Activated naive CD4-positive, alpha-beta T cell (primary cell): Measurements from ENCODE around the gene B3GAT3.
A peak's percentile ranks its signal among the peaks of the same experiment; 100 is the strongest.
"Not testable (repeated sequence)": the region's sequence is repeated elsewhere in the genome, so short reads cannot be mapped to it uniquely, and the experiment has no call there.

Source experiments
- DNase-seq, 4 experiments: peaks; one replicate each; lab custom pipeline; 2025; lab: John Stamatoyannopoulos, UW

B3GAT3 gene

DNA sequence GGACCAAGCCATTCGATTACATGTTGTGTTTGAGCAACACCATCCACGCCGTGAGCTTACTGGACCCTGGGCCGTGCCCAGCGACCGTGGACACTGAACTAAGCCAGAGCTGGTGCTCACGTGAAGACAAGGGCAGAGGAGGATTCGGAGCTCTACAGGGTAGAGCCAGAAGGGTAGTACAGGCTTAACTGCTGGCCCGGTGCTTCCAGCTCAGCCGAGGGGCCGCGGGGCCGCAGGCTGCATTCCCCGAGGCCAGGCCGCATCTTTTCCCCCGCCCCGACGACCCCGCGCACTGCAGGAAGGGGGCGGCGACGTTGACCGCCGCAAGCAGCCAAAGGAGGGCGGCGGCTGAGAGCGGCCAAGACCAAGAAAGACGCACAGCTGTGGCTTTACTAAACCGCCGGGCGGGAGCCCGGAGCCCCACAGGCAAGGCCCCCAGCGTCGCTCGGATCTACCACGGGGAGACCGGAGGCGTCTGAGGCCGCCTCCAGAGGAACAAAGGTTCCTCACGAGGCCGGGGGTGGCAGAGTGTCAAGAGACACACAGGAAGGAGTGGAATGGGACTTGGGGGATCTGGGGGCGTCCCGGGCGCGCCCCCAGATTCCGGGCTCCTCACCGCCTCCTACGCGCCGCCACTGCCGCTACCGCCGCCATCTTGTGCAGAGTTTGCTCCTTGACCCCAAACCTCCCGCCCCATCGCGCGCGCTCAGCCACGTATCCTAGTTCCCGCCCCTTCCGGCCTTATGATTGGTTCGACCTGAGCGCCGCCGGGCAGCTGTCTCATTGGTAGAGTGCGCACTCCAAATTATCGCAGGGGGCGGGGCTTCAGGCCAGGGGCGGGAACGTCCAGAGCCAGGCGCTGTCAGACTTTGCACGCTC lies 24.4 kb upstream of the B3GAT3 start, which contains the start of gene GANAB:
Gene GANAB (minus strand): TSS at position 668 of the 879 bp plus-strand sequence. CDS start 14 bp downstream, at position 654.
- DNase-seq, result peak; percentile 94 to 98 (median 96)

DNA sequence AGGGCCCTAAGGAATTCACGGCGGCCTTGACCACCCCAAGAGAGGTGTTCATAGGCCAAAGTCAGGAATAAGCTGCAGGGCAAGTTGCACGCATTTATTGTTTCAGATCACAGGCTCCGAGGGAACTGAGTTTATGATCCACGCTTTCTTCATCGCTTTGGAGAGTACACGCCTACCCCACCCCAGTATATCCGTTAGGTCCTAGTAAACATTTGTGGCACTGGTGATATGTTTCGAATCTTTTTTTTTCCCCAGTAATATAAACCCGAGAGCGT lies 23.8 kb upstream of the B3GAT3 start:
- no peak for DNase-seq

DNA sequence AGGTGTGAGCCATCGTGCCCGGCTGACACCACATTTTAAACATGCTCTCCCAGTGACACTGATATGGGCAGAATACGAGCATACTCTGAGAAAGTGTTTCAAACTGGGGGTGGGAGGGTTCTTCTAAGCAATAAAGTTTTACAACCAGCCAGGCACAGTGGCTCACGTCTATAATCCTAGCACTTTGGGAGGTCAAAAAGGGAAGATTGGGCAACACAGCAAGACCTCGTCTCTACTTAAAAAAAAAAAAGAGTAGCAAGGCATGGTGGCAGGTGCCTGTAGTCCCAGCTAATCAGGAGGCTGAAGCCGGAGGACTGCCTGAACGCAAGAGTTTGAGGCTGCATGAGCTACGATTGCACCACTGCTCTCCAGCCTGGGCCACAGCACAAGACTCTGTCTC lies 22.4 kb upstream of the B3GAT3 start:
- no peak for DNase-seq

DNA sequence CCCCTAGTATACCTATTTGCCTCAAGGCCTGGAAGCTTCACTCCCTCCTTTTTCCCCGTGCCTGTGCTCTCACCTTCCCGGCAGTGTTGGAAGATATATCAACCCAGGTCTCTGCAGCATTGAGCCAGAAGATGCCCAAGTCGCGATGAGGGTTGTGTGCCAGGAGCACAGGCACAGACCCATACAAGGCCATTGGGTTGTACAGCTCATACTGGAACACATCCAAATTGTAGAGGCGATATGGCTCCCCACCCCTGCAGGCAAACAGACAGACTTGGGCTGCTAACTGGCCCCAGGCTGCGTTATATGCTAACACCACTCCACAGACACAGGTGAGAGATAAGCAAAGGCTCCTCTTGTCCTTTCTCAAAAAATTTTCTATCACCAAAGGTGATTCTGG lies 10.7 kb upstream of the B3GAT3 start:
- DNase-seq, result no peak

DNA sequence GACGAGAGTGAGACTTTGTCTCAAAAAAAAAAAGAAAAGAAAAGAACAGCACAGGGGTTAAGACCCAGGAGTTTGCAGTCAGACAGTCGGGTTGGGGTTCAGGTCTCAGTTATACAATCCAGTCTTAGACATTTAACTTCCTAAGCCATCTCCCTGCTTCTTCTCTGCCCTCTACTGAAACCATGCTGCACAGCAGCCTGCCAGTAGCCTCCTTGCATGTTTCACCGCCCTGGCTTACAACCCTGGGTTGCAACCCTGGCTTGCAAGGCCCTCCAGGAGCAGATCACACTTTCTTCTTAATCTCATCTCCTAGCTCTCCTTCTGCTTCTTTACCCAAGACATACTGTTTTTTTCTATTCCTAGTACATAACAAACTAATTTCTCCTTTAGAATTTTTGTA lies 5.9 kb upstream of the B3GAT3 start:
- no peak for DNase-seq

- no peak for DNase-seq
These were observed 797 bp upstream of the B3GAT3 start for GRCh38 chr11:62622476-62623089.

GRCh38 chr11:62621027-62621566 lies 689 bp downstream of the B3GAT3 start:
- DNase-seq, result no peak

DNA sequence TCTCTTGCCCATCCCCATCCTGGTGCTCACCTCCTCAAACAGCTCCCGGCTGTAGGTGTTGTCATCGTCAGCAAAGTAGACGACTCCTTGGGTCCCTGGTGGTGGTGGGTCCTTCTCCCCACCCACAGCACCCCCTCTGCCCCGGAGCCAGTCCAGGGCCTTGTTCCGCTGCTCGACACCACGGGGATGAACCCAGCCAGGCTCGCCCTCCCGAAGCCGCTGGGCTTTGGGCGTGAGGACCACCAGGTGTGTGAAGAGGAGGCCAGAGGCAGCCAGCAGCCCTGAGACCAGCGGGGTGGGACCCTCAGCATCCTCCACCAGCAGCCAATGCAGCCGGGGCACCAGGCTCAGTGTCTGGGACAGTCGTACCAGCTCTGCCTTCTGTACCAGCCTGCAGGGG lies 4.8 kb downstream of the B3GAT3 start:
- DNase-seq, result not testable (repeated sequence)

DNA sequence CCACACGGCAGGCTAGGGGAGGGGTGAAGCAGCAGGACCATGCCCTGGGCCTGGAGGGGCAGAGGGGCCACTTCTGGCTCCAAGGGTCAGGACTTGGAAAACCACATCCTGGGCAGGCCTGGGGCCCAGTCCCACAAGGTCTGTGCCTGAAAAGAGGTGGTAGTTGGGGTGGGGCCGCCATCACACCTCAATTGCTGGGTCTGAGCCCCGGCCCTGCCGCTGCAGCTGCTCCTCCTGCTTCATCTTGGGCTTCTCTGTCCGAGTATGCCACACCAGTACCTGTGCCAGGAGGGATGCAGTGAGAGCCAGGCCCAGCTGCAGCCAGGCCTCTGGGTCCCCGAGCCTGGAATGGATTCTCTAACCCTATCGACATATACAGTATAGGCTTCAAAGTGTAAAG lies 6.3 kb downstream of the B3GAT3 start:
- DNase-seq, result no peak

DNA sequence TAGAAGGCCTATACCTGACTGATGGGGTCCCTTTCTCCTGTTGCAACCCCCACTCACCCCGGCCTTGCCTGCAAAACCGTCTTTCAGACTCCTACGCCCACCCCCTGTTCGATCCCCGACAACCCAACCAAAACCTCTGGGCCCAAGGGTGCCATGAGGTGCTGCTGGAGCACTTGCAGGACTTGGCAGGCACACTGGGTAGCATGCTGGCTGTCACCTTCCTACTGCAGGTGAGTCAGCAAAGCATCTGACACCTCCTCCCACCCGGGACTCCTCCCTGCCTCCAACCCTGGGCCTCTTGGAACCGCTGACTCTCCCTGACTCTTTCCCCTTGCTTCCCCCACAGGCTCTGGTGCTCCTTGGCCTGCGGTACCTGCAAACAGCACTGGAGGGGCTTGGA lies 7.5 kb downstream of the B3GAT3 start:
- no peak for DNase-seq

DNA sequence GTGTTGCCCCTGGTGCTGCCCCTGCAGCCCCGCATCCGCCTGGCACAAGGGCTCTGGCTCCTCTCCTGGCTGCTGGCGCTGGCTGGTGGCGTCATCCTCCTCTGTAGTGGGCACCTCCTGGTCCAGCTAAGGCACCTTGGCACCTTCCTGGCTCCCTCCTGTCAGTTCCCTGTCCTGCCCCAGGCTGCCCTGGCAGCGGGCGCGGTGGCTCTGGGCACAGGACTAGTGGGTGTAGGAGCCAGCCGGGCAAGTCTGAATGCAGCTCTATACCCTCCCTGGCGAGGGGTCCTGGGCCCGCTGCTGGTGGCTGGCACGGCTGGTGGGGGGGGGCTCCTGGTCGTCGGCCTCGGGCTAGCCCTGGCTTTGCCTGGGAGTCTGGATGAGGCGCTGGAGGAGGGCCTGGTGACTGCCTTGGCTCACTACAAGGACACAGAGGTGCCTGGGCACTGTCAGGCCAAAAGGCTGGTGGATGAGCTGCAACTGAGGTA lies 8.5 kb downstream of the B3GAT3 start:
- no peak for DNase-seq

GRCh38 chr11:62612366-62613290 lies 9.2 kb downstream of the B3GAT3 start, which contains the start of the genes EML3 and ROM1:
TSS of gene EML3 (minus strand) at chr11:62612775. CDS start at chr11:62612457, 318 bp downstream.
TSS of gene ROM1 (plus strand) at chr11:62613257. CDS start at chr11:62613282, 25 bp downstream.
- DNase-seq, result peak; percentile 51 to 84 (median 70)

DNA sequence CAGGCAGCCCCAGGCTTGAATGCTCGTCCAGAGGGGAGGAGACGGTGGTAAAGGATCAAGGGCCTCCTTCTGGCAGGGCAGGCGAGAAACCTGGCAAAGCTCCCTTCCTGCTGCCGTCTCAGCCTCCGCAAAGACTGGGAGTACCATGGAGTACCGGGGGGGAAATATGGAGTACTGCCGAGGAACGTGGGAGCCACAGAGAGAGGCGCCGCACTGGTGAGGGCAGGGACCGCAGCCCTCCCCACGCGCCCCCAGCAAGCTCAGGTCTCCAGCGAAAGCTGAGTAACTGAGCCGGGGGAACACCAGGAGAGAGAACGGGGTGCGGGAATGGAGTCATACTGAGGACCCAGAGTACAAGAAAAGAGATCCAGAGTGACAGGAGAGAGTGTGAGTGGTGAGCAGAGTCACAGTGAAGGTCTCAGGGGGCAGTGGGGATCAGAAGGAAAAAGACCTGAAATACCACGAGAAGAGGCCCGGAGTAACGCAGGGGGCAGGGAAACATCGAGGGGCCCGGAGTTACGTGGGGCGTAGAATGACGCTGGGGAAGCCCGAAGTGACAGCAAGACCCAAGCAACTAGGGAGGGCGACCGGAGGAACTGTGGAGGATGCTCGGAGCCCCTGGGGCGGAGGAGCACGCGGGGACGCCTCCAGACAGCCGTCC lies 10.0 kb downstream of the B3GAT3 start:
- peak in 1 of 4 experiments; percentile 20 for DNase-seq

DNA sequence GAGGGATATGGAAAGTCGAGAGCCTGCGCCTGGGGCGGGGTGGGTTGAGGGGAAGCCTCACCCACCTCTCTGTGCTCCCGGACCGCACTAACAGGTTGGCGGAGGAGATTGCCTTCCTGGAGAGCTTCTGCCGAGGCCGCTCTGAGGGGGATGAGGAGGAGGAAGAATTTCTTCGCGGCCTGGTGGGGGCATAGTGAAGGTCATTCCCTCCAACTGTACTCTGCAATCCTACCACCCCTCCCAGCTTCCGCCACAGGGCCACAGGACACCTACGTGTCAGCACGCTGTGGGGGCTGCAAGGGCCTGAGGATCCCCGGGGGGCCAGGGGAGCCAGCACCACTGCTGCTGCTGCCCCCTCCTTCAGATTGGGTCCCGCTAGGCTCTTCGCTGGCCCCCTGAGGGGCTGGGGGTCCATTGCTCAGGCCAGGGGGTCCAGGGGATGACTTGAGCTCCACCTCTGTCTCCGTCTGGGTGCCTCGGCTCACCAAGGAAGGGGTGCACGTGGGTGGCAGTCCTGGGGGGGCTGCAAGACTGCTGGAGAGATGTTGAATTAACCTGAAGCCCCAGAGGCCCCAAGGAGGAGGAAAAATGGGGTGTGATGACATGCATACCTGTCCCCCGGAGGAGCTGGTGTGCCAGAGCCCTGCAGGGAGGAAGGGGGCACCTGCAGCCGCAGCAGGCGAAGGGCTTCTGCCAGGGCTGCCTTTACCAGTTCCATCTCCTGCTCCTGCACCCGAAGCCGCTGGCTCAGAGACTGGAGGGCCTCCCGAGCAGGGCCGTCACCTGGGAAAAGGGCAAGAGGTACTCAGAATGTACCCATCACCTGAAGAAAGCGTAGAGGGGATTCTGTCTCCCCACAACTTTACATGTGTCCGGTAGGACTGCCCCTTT lies 10.7 kb downstream of the B3GAT3 start:
- no peak for DNase-seq

DNA sequence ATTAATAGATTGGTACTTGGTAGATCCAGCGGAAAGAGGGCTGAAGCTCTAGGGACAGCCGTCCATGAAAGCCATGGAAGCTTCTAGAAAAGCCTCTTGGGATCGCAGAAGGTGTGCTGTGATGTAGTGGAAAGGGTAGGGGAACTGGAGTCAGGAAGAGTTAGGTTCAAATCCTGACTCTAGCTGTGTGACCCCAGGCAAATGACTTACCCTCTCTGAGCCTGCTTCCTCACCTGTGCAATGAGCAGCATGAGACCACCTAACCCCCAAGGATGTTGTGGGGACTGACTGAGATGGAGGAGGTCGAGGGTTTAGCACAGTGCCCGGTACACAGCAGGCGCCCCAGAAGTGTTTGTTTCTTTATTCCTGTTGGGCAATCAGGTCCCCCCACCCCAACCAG lies 11.4 kb downstream of the B3GAT3 start:
- no peak for DNase-seq

DNA sequence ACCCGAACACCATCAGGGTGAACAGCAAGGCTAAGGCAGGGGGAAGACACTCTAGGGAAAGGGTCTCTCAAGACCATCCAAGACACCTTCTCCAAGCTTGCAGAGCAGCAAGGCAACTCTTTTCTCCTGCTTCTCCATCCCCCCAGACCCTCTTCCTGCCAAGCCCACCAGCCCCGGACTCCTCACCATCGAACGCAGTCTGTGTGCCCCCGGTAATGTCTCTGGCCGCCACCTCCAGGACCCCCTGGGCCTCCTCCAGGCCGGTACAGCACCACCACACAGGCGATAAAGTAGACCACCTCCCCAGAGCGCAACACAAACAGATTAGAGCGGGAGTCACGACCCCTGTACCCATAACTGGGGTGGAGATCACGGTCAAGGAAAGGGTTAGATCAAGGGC lies 13.0 kb downstream of the B3GAT3 start:
- no peak for DNase-seq

DNA sequence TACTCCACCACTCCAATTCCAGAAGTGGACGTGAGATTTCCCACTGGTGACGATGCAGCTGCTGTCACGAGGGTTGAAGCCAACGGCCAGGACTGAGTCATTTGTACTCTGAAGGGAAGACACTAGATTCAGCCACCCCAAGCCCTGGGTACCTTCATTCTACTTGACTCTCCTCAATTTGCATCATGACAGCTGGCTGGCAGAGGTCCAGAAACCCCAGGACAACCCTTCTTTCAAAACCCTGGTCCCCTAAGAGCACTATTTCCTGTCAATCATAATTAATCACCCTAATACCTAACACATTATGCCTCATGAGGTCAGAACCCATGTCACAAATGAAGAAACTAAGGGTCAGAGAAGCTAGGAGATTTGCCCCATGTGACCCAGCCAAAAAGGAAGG lies 14.1 kb downstream of the B3GAT3 start:
- DNase-seq, result no peak

GRCh38 chr11:62605902-62606301 lies 15.9 kb downstream of the B3GAT3 start:
- DNase-seq, result no peak

GRCh38 chr11:62605467-62605866 lies 16.3 kb downstream of the B3GAT3 start:
- DNase-seq, result no peak

DNA sequence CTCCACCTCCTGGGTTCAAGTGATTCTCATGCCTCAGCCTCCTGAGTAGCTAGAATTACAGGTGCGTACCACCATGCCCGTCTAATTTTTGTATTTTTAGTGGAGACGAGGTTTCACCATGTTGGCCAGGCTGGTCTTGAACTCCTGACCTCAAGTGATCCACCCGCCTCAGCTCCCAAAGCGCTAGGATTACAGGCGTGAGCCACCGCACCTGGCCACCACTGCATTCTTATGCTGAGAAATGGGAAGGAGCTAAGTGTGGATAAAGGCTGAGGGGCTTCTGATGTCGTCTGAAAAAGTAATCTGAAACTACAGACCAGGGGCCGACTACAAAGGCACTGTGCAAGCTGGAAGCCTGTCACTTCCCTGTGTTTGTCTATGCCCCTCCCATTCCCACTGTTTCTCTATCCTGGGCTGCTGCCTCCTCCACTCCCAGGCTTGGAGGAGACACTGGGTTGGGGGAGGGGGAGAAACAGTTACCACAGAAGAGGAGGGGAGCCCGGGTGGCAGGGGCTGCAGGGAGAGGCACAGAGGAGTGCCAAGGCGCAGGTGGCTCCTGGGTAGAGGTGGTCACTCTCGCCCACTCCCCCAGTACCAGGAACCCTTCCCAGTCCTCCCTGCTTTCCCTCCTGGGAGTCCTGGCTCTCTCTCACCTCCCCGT lies 17.2 kb downstream of the B3GAT3 start:
- no peak for DNase-seq
